Measurements from ENCODE around the gene SMYD3. TPM values are rescaled to one million over a fixed set of nuclear protein-coding genes. Genes with fewer than 3 reads are reported as not detected.

SMYD3 gene
- total and polyA plus RNA-seq, 2 experiments from 2014 or later = 30.8 to 68.5 TPM

DNA sequence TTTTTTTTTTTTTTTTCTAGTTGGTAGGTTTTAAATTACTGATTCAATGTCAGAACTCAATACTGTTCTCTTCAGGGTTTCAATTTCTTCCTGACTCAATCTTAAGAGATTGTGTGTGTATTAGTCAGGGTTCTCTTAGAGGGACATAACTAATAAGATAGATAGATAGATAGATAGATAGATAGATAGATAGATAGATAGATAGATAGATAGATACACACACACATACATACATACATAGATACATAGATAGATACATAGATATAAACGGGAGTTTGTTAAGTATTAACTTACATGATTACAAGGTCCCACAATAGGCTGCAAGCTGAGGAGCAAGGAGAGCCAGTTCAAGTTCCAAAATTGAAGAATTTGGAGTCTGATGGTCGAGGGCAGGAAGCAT lies 251.3 kb downstream of the SMYD3 start:
- no peak overlapping the region for H3K4me2 ChIP-seq
- H3K4me3 ChIP-seq = no peak overlapping the region
- H3K9me3 ChIP-seq (ENCODE audit: low read depth) = peaks cover 4% of the 10 kb centered on the region
- WGBS (ENCODE audit: low lambda C conversion rate, missing lambda C conversion rate) = 87% methylated on average over 2 of the region's 2 CpGs
- no peaks in the 10 kb centered on the region for H4K20me1 ChIP-seq (ENCODE audit: insufficient read depth, poor library complexity, severe bottlenecking)
- no peaks in the 10 kb centered on the region for H3K79me2 ChIP-seq
- no peaks in the 10 kb centered on the region for H3K27me3 ChIP-seq
- no peak overlapping the region for H3K27ac ChIP-seq
- no peaks in the 10 kb centered on the region for H3K4me1 ChIP-seq (ENCODE audit: insufficient read depth)
- H3K9me2 ChIP-seq (replicated peaks; ENCODE audit: insufficient read depth) = no peaks in the 10 kb centered on the region
- no peak overlapping the region for H2AFZ ChIP-seq
- DNase-seq (ENCODE audit: low spot score) = no peak
- H3K36me3 ChIP-seq (replicated peaks; ENCODE audit: insufficient read depth, low read depth) = no peaks in the 10 kb centered on the region
- TF ChIP-seq EZH2phosphoT487 (IDR thresholded peaks at IDR 0.05; ENCODE audit: low read depth, severe bottlenecking, unreplicated experiment) = no peak
- TF ChIP-seq, protein P1, sequence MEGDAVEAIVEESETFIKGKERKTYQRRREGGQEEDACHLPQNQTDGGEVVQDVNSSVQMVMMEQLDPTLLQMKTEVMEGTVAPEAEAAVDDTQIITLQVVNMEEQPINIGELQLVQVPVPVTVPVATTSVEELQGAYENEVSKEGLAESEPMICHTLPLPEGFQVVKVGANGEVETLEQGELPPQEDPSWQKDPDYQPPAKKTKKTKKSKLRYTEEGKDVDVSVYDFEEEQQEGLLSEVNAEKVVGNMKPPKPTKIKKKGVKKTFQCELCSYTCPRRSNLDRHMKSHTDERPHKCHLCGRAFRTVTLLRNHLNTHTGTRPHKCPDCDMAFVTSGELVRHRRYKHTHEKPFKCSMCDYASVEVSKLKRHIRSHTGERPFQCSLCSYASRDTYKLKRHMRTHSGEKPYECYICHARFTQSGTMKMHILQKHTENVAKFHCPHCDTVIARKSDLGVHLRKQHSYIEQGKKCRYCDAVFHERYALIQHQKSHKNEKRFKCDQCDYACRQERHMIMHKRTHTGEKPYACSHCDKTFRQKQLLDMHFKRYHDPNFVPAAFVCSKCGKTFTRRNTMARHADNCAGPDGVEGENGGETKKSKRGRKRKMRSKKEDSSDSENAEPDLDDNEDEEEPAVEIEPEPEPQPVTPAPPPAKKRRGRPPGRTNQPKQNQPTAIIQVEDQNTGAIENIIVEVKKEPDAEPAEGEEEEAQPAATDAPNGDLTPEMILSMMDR (IDR thresholded peaks at IDR 0.05; ENCODE audit: poor library complexity) = no peak
- TF ChIP-seq EZH2 (IDR thresholded peaks at IDR 0.05; ENCODE audit: borderline replicate concordance) = no peak

DNA sequence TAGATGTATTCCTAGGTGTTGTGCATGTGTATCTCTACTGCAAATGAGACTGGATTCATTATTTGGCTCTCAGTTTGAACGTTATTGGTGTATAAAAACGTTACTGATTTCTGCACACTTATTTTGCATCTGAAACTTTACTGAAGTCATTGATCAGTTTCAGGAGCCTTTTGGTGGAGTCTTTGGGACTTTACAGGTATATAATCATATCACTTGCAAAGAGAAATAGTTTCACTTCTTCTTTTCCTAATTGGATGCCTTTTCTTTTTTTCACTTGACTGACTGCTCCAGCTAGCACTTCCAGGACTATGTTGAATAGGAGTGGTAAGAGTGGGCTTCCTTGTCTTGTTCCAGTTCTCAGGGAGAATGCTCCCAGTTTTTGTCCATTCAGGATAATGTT lies 252.2 kb downstream of the SMYD3 start:
- H2AFZ ChIP-seq = no peak overlapping the region
- no peaks in the 10 kb centered on the region for H3K4me1 ChIP-seq (ENCODE audit: insufficient read depth)
- H3K36me3 ChIP-seq (replicated peaks; ENCODE audit: insufficient read depth, low read depth) = no peaks in the 10 kb centered on the region
- no peaks in the 10 kb centered on the region for H3K27me3 ChIP-seq
- TF ChIP-seq, protein P1 (IDR thresholded peaks at IDR 0.05; ENCODE audit: poor library complexity) = no peak
- no peak for TF ChIP-seq EZH2 (IDR thresholded peaks at IDR 0.05; ENCODE audit: borderline replicate concordance)
- TF ChIP-seq EZH2phosphoT487 (IDR thresholded peaks at IDR 0.05; ENCODE audit: low read depth, severe bottlenecking, unreplicated experiment) = no peak
- H3K4me3 ChIP-seq = no peak overlapping the region
- H4K20me1 ChIP-seq (ENCODE audit: insufficient read depth, poor library complexity, severe bottlenecking) = no peaks in the 10 kb centered on the region
- no peak overlapping the region for H3K27ac ChIP-seq
- H3K9me3 ChIP-seq (ENCODE audit: low read depth) = peaks cover 4% of the 10 kb centered on the region
- H3K79me2 ChIP-seq = no peaks in the 10 kb centered on the region
- no peaks in the 10 kb centered on the region for H3K9me2 ChIP-seq (replicated peaks; ENCODE audit: insufficient read depth)
- 89% methylated on average over 2 of the region's 2 CpGs for WGBS (ENCODE audit: low lambda C conversion rate, missing lambda C conversion rate)
- DNase-seq (ENCODE audit: low spot score) = no peak
- H3K4me2 ChIP-seq = no peak overlapping the region

DNA sequence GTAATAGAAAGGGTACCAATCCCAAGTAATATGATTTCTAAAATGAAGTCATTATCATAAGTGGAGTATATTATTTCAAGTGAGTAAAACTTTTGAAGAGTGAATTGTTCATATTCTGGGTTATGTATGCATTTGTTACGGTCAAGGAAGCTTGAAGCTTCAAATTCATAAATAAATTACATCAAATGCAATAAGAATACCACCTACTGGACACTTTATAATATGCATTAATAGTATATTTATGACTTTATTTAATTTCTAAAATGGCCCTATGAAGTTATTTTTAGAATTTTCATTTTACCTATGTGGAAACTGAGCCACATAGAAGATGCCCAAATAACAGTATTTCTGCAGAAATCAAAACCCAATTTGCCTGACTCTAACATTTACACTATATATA lies 260.6 kb downstream of the SMYD3 start:
- Histone ChIP-seq H3K4me1 (ENCODE audit: insufficient read depth) (no peaks in the 10 kb centered on the region), H3K36me3 (replicated peaks; ENCODE audit: insufficient read depth, low read depth) (no peaks in the 10 kb centered on the region), H3K4me3 (no peak overlapping the region), H3K9me2 (replicated peaks; ENCODE audit: insufficient read depth) (no peaks in the 10 kb centered on the region), H3K9me3 (ENCODE audit: low read depth) (no peaks in the 10 kb centered on the region), H3K4me2 (no peak overlapping the region), H3K27ac (no peak overlapping the region), H3K79me2 (no peaks in the 10 kb centered on the region), H2AFZ (no peak overlapping the region), H3K27me3 (no peaks in the 10 kb centered on the region), H4K20me1 (ENCODE audit: insufficient read depth, poor library complexity, severe bottlenecking) (no peaks in the 10 kb centered on the region)
- TF ChIP-seq EZH2 (IDR thresholded peaks at IDR 0.05; ENCODE audit: borderline replicate concordance) (no peak), EZH2phosphoT487 (IDR thresholded peaks at IDR 0.05; ENCODE audit: low read depth, severe bottlenecking, unreplicated experiment) (no peak)
- TF ChIP-seq, protein P1 (IDR thresholded peaks at IDR 0.05; ENCODE audit: poor library complexity) = no peak
- WGBS (ENCODE audit: low lambda C conversion rate, missing lambda C conversion rate) = 97% methylated on average over 1 of the region's 1 CpG
- no peak for DNase-seq (ENCODE audit: low spot score)

DNA sequence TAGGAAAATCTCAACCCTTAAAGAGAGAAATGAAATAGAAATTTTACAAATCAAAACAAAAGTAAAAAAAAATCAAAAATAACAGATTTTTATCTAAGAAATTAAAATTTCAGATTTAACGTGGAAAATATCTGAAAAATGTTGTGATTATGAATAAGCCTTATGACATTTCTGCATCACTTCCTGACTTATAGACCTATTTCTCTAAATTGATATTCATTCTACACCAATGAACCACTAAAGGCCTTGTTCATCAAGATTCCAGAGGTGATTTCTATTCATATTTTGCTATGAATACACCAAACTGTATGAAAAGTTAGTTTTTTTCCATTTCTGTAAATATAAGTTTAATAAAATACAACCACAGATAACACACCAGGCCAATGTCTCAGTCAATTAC lies 261.5 kb downstream of the SMYD3 start:
- Histone ChIP-seq H4K20me1 (ENCODE audit: insufficient read depth, poor library complexity, severe bottlenecking) (no peaks in the 10 kb centered on the region), H3K9me2 (replicated peaks; ENCODE audit: insufficient read depth) (no peaks in the 10 kb centered on the region), H3K27ac (no peak overlapping the region), H3K79me2 (no peaks in the 10 kb centered on the region), H3K4me1 (ENCODE audit: insufficient read depth) (no peaks in the 10 kb centered on the region), H3K36me3 (replicated peaks; ENCODE audit: insufficient read depth, low read depth) (no peaks in the 10 kb centered on the region), H2AFZ (no peak overlapping the region), H3K9me3 (ENCODE audit: low read depth) (no peaks in the 10 kb centered on the region), H3K27me3 (no peaks in the 10 kb centered on the region), H3K4me2 (no peak overlapping the region), H3K4me3 (no peak overlapping the region)
- no peak for DNase-seq (ENCODE audit: low spot score)
- 90% methylated on average over 1 of the region's 1 CpG for WGBS (ENCODE audit: low lambda C conversion rate, missing lambda C conversion rate)
- TF ChIP-seq, protein P1 (IDR thresholded peaks at IDR 0.05; ENCODE audit: poor library complexity) = no peak
- TF ChIP-seq EZH2 (IDR thresholded peaks at IDR 0.05; ENCODE audit: borderline replicate concordance) = no peak
- no peak for TF ChIP-seq EZH2phosphoT487 (IDR thresholded peaks at IDR 0.05; ENCODE audit: low read depth, severe bottlenecking, unreplicated experiment)

Measured in hepatocyte (in vitro differentiated cells).